LNCAP (cell line): Measurements from ENCODE around the gene HSPB6.

Experiments
- CTCF ChIP-seq: fragments of 450-650 bp; IDR thresholded peaks from 2 replicates; pipeline ENCODE4 v1.5.1; 2017; ENCODE audit warnings: mild to moderate bottlenecking

Gene HSPB6

DNA sequence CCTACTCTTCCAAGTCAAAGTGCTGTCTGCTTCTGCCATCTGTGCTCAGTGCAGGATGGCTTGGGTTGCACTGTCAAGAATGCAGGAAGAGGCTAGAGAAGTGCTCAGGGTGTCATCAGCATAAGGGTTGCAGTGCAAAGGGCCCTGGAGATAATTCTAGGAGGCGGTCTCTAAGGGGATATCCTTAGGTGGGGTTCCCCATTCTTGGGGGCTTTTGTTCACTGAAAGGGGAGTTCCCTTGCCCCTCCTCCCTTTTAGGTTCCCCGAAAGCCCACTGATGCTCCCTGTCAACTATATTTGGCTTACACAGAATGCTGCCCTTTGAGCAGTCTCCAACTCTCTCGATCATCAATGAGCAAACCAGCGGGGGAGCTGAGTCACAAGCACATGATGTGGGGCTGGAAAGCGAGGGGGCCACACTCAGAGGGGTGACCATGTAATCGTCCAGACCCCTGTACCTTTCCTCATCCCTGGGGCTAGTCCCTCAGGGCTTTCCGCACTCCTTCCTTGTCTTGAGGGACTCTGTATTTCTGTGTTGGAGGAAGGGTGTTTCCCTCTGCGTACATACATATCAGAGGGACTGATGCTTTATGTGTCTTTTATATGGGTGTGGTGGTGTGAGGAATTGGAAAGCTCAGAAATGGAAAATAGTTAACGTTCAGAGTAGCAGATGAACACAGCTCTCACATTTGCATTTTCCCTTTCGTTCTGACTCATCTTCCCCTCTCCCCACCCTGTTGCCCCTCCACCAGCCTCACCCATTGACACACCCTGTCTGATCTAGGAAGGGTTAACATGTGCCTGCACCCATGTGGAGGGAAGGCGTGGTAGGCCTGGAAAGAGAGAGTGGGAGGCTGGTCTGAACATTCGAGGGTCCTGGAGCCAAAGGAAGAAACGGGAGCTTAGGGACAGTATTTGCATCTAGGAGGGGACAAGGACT lies 45.8 kb downstream of the HSPB6 start:
- no peak for TF ChIP-seq CTCF

DNA sequence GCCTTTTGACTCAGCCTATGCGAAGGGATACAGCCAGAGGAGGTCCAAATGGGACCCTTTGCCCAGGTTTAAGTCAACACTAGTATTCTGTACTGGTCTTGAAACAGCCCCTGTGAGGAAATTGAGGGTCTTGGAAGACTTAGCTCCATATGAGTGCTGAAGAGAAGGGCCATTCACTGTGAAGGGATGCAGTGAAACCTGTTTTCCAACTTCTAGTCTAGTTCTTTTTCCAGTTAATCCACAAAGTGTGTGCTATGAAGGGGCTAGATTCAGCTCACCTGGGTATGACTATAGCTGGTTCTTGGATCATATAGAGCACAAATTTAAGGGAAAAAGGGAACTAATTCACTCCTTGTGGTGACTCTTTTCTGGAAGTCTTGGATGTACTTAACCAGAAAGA lies 48.4 kb downstream of the HSPB6 start:
- TF ChIP-seq CTCF = no peak
